AG04449 (cell line): ENCODE results near the gene HAAO.

Experiments
- CTCF ChIA-PET: fragments of 350-600 bp; formaldehyde crosslinking; extraction: SDS; loops from one replicate; lab custom pipeline; 2021; ENCODE audit warnings: antibody characterized with exemption; lab: Yijun Ruan, JAX
- POLR2A ChIA-PET: fragments of 400-600, 350-600 bp; formaldehyde crosslinking; extraction: SDS; loops from one replicate; lab custom pipeline; 2020; ENCODE audit warnings: antibody characterized with exemption, inconsistent platforms; lab: Yijun Ruan, JAX
- DNase-seq: peaks from one replicate; pipeline ENCODE4 v3.0.0-alpha.2; 2010; ENCODE audit warnings: low read depth, low spot score
- H3K4me3 ChIP-seq: 2 replicates; pipeline ENCODE4 v1.5.1; 2011; ENCODE audit warnings: low read depth, mild to moderate bottlenecking, control low read depth, low read length
- TF ChIP-seq, protein P1 (sequence below): IDR thresholded peaks from one replicate; pipeline ENCODE4 v1.5.1; 2011; ENCODE audit warnings: mild to moderate bottlenecking, moderate library complexity, low read length, control low read depth, inconsistent platforms; ENCODE audit not compliant: insufficient read depth; ENCODE audit errors: missing control alignments

HAAO gene

DNA sequence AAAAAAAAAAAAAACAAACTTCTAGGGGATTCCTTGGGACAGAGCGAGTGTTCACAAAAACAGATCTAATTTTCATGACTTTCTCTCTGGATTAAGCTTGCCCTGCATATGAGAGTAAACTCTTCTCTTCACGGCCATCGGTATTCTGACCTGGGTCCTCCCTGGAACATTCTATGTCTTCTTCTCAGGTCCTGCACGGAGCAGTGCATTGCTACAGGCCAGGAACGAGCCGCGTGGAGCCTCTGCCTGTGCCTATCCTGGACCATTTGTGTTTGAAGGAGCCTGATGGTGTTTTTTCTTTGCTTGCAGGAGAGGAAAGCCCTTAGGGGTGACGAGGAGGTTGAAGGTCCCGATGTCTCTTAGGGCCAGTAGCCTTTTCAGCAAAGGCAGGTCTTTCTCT lies 26.7 kb downstream of the HAAO start:
- CTCF ChIA-PET, result no interaction called here
- POLR2A ChIA-PET, result no interaction called here
- no peak overlapping the region for H3K4me3 ChIP-seq
- TF ChIP-seq, protein P1, sequence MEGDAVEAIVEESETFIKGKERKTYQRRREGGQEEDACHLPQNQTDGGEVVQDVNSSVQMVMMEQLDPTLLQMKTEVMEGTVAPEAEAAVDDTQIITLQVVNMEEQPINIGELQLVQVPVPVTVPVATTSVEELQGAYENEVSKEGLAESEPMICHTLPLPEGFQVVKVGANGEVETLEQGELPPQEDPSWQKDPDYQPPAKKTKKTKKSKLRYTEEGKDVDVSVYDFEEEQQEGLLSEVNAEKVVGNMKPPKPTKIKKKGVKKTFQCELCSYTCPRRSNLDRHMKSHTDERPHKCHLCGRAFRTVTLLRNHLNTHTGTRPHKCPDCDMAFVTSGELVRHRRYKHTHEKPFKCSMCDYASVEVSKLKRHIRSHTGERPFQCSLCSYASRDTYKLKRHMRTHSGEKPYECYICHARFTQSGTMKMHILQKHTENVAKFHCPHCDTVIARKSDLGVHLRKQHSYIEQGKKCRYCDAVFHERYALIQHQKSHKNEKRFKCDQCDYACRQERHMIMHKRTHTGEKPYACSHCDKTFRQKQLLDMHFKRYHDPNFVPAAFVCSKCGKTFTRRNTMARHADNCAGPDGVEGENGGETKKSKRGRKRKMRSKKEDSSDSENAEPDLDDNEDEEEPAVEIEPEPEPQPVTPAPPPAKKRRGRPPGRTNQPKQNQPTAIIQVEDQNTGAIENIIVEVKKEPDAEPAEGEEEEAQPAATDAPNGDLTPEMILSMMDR, result no peak
- no peak for DNase-seq

DNA sequence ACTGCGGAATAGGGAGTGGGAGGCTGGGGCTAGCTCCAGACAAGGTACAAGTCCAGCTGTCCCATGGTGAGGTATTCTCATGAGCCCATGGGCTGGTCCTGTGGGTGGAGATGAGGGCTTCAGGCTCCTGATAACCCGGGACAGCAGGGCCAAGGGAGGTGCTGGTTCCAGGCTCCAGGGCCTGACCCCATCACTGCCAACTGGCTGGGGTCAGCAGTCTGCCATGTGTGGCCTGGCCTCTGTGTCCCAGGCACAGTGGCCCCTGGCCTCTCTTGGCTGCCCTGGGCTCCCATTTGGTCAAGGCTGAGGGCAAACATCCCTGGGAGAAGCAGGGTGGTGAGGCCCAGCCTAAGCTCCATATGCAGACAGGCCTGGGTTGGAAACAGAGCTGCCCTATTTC lies 27.5 kb downstream of the HAAO start:
- H3K4me3 ChIP-seq, result no peak overlapping the region
- TF ChIP-seq, protein P1, result no peak
- CTCF ChIA-PET, result no interaction called here
- DNase-seq, result no peak
- POLR2A ChIA-PET, result no interaction called here

GRCh38 chr2:42764096-42764495 lies 28.3 kb downstream of the HAAO start, which contains the start of gene OXER1:
TSS of gene OXER1 (minus strand) at chr2:42764135. CDS start at chr2:42764062, 73 bp downstream.
- no peak for DNase-seq
- no peak within 1 kb of the TSS for H3K4me3 ChIP-seq
- TF ChIP-seq, protein P1, result no peak
- ChIA-PET CTCF (no interaction called here), POLR2A (no interaction called here)

DNA sequence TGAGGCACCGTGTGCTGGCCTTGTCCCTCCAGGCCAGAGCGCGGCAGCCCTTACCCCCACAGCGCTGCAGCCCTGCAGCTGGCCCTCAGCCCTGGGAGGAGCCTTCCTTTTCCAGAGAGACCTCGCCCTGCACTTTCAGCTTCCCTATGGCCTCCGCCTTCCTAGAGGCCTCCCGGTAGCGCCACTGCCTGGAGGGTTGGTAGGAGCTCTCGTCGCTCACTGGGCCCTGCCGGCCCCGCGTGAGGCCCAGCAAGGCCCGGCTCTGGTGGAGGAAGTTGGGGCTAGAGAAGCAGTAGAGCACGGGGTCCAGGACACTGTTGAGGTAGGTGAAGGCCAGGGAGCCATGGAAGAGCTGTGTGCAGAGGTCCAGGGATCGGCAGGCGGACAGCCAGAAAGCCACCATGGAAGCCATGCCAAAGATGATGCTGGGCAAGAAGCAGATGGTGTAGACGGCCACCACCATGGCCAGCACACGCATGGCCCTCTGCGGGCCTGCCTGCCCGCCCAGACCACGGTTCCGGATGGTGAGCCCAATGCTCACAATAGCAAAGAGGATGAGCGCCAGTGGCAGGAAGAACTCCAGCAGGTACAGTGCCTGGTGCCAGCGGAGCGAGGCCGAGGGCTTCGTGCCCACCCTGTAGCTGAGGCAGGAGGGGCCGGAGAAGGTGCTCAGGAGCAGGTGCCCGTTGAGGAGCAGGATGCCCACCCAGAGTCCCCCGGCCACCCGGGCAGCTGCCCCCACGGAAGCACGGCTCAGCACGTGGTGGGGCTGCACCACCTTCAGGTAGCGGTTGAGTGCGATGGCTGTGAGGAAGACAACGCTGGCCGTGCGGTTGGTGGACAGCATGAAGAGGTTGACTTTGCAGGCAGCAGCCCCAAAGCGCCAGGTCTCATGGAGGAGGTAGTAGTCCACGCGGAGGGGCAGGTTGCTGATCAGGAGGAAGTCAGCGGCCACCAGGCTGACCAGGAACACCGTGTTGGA lies 29.3 kb downstream of the HAAO start:
- ChIA-PET CTCF (no interaction called here), POLR2A (no interaction called here)
- DNase-seq, result no peak
- H3K4me3 ChIP-seq, result no peak overlapping the region
- TF ChIP-seq, protein P1, result no peak

- ChIA-PET CTCF (no interaction called here), POLR2A (no interaction called here)
- TF ChIP-seq, protein P1, result no peak
- DNase-seq, result no peak
- H3K4me3 ChIP-seq, result no peak overlapping the region
These were observed 30.2 kb downstream of the HAAO start for GRCh38 chr2:42762155-42762554.

DNA sequence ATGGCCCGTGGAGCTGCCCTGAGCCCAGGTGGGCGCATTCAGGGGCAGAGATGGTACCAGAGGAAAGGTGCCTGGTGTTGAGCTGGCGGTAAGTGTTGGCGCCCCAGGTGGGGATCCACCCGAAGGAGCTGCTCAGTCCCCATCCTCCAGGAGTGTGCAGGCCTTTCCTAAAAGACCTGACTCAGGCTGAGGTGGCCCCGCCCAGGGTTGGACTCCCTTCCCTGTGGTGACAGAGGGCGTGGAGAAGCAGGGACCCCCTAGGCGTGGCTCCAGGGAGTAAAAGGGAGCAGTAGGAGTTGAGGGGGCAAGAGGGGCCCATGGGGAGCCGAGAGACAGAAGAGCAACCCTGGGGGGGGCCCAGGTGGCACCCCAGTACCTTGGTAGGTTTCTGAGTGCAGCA lies 30.8 kb downstream of the HAAO start:
- POLR2A ChIA-PET, result no interaction called here
- DNase-seq, result no peak

More for the DNA sequence above, 30.8 kb downstream of the HAAO start:
- TF ChIP-seq, protein P1, result no peak
- H3K4me3 ChIP-seq, result no peak overlapping the region
- CTCF ChIA-PET, result no interaction called here
